Measurements from ENCODE around the gene SEMA3A.
"Not testable (repeated sequence)": the region's sequence is repeated elsewhere in the genome, so short reads cannot be mapped to it uniquely, and the experiment has no call there.

The SEMA3A gene

GRCh38 chr7:84194484-84195271 lies at the start of gene SEMA3A:
TSS of gene SEMA3A (minus strand) at chr7:84194789. CDS start at chr7:84194586, 203 bp downstream.
- no peak for DNase-seq (ENCODE audit: low read depth in 2 of 2)

DNA sequence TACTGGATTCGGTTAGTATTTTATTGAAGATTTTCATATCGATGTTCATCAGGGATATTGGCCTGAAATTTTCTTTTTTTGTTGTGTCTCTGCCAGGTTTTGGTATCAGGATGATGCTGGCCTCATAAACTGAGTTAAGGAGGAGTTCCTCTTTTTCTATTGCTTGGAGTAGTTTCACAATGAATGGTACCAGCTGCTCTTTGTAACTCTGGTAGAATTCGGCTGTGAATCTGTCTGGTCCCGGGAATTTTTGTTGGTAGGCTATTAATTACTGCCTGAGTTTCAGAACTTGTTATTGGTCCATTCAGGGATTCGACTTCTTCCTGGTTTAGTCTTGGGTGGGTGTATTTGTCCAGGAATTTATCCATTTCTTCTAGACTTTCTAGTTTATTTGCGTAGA lies 48.4 kb upstream of the SEMA3A start:
- not testable (repeated sequence) for DNase-seq (ENCODE audit: low read depth in 2 of 2)

DNA sequence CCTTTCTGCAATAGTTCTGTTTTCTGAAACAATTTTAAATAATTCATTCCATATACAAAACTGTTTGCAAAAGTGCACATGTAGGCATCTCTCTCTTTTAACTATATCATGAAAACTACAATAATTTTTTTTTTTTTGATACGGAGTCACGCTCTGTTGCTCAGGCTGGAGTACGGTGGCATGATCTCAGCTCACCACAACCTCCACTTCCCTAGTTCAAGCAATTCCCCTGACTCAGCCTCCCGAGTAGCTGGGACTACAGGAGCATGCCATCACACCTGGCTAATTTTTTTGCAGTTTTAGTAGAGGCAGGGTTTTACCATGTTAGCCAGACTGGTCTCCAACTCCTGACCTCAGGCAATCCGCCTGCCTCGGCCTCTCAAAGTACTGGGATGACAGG lies 44.0 kb upstream of the SEMA3A start:
- no peak for DNase-seq (ENCODE audit: low read depth in 2 of 2)

- DNase-seq (ENCODE audit: low read depth in 2 of 2) = no peak
Observed at GRCh38 chr7:84237533-84238173, 43.1 kb upstream of the SEMA3A start.

DNA sequence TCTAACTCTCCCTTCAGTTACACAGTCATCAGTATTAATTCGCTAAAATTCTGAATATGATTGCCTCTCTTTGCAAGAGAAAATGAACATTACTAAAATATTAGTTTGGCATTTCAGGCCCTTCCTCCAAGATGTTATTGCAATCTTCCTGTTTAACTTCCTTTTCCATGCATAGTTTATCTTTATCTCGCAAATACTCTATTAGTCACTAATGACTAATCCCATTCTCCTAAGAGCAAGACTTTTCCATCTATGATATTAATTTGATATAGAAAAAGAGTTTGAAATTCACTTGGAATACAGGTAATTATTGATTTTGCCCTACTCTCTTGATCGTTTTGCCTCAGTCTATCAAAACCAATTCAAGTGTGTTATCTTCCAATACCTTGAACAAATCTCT lies 41.8 kb upstream of the SEMA3A start:
- DNase-seq (ENCODE audit: low read depth in 2 of 2) = no peak

GRCh38 chr7:84232646-84233045 lies 38.1 kb upstream of the SEMA3A start:
- DNase-seq (ENCODE audit: low read depth in 2 of 2) = no peak

DNA sequence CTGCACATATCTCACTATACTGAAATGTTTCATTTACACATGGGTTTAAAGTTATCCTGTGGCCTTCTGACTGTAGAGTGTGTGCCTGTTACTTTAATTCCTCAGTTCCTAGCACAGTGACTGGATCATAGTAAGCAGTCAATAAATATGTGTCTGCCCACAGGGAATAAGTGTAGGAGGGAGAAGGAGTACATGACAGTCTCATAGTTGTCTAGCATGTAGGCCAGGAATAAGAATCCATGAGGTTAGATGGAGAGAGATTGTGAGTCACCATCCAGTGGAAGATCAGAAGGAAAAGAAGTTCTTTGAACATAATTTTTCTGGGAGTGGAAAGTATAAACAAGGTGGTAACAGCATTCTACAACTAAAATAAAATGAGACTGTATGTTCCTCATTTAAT lies 36.6 kb upstream of the SEMA3A start:
- DNase-seq (ENCODE audit: low read depth in 2 of 2) = no peak

GRCh38 chr7:84230491-84230890 lies 35.9 kb upstream of the SEMA3A start:
- no peak for DNase-seq (ENCODE audit: low read depth in 2 of 2)

DNA sequence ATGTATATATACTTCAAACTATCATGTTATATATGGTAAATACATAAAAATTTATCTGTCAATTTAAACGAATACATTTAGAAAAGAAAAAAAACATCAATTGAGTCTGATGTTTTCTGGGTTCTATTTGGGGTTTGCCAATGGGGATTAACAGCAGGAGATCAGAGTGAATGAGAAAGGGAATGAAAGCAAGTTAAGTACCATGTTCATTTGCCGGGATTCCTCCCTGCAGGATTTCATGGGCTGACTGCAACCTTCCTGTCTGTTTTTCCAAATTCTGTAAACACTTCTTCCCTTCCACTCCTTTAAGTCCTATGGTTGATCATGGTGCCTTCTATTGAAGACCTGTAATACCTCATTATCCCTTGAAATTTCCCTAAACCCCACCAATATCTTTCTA lies 33.9 kb upstream of the SEMA3A start:
- DNase-seq (ENCODE audit: low read depth in 2 of 2) = no peak

GRCh38 chr7:84226759-84227158 lies 32.2 kb upstream of the SEMA3A start:
- no peak for DNase-seq (ENCODE audit: low read depth in 2 of 2)

- no peak for DNase-seq (ENCODE audit: low read depth in 2 of 2)
Observed at GRCh38 chr7:84224505-84224904, 29.9 kb upstream of the SEMA3A start.

GRCh38 chr7:84219310-84219709 lies 24.7 kb upstream of the SEMA3A start:
- no peak for DNase-seq (ENCODE audit: low read depth in 2 of 2)

DNA sequence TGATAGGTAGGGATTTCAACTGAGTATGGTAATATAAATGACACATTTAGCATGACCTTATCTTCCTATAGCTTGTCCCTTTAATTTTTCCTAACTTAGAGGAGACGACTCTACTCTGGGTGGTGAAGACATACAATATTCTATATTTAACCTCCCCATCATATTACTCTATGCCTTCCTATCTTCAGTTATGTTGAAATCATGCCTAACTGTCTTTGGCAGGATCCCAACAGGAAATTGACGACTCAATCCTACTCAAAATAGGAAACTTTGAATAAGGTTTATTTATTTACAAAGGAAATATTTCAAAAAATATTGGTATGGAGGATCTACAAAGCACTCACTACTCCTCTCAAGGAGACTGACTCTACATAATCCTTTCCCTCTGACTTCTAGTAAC lies 24.1 kb upstream of the SEMA3A start:
- no peak for DNase-seq (ENCODE audit: low read depth in 2 of 2)

DNA sequence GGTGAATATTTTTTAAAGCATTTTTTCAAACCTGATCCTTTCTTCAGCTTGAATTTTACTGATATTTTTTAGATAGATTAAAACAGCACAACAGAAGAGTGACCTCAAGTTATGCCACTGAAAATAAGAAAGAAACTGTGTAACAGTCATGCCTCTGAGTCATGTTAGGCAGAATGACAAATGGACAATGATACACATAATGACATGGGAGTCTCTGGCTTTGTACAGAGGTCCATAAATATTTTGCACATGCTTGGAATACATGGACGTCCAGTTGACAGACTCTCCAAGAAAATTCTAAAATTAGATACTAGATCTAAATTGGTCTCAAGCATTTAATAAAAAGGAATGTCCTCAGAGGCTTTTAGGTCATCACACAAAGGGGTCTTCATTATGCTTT lies 21.9 kb upstream of the SEMA3A start:
- DNase-seq (ENCODE audit: low read depth in 2 of 2) = no peak

DNA sequence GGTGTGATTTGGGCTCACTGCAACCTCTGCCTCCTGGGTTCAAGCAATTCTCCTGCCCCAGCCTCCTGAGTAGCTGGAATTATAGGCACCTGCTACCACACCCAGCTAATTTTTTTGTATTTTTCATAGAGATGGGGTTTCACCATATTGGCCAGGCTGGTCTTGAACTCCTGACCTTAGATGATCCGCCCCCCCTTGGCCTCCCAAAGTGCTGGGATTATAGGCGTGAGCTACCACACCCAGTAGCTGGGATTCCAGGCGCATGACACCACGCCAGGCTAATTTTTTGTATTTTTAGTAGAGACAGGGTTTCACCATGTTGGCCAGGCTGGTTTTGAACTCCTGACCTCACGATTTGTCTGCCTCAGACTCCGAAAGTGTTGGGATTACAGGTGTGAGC lies 20.2 kb upstream of the SEMA3A start:
- DNase-seq (ENCODE audit: low read depth in 2 of 2) = not testable (repeated sequence)

DNA sequence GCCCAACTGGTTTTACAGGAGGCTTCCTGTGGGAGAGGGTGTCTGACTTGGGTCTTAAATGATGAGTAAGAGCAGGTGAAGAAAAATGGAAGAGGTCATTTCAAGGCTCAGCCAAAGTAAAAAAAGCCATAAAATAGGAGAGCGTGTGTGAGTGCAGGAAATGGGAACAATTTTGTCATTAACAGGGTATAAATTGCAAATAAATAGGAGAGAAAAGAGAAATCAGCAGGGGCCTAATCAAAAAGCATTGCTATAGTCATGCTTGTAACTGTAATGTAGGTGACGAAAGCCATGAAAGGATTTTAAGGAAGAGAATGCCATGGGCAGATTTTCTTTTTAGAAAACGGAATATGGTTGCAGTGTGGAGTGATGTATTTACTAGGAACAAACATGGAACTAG lies 15.7 kb upstream of the SEMA3A start:
- no peak for DNase-seq (ENCODE audit: low read depth in 2 of 2)

GRCh38 chr7:84209006-84209405 lies 14.4 kb upstream of the SEMA3A start:
- no peak for DNase-seq (ENCODE audit: low read depth in 2 of 2)

DNA sequence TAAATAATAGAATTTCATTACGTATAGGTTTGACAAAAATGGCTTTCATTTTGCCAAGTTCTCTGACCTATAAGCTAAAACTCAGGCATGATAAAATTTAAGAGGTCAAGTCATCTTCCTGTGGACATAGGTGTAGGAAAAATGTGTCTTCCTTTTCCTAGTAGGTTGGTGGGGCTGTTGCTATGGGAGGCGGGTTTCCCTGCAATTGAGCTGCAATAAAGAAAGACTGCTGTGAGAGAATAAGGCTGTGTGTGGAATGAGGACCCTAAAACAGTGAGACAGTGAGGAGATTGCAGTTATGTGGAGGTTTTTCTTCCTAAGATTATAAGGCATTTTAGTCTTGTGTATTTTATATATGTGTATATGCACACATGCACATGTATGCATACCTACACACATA lies 13.0 kb upstream of the SEMA3A start:
- DNase-seq (ENCODE audit: low read depth in 2 of 2) = no peak

DNA sequence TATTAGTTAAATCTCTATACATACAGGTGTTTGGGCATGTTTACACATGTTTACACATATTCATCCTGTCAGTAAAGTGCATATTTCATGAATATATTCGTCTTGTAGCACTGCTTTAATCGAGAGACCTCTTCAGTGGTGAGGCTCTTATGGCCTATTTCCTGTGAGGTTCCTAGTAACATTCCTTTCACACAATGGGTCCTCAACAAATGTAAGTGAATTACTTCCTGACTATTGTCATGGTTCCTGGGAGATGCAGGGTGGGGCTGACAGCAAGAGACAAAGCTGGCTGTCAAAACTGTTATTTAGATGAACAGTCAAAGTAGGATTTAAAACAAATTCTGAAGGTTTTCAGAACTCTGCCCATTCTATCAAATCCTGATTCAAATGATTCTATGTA lies 12.4 kb upstream of the SEMA3A start:
- no peak for DNase-seq (ENCODE audit: low read depth in 2 of 2)

GRCh38 chr7:84204655-84205054 lies 10.1 kb upstream of the SEMA3A start:
- no peak for DNase-seq (ENCODE audit: low read depth in 2 of 2)

- DNase-seq (ENCODE audit: low read depth in 2 of 2) = no peak
Observed at GRCh38 chr7:84202855-84203254, 8.3 kb upstream of the SEMA3A start.

GRCh38 chr7:84200859-84201258 lies 6.3 kb upstream of the SEMA3A start:
- no peak for DNase-seq (ENCODE audit: low read depth in 2 of 2)

DNA sequence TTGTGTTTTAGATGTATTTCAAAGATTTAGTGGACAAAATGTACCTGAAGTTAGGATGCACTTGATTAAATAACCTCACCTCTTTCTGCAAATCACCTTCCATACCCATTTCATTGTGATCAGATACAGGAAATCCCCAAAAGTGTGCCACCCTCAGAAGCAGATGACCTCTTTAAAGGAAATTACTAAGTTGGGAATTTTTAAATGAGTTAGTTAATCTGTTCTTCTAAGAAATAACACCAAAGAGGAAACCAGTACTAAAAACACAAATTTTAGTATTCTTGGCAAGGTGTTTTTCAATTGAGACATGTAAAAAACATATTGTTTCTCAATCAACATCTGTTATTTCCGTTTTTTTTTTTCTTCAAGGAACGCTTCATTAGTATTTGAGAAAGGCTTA lies 4.6 kb upstream of the SEMA3A start:
- no peak for DNase-seq (ENCODE audit: low read depth in 2 of 2)

GRCh38 chr7:84196084-84196503 lies 1.5 kb upstream of the SEMA3A start:
- no peak for DNase-seq (ENCODE audit: low read depth in 2 of 2)

Measured in stimulated activated CD4-positive, alpha-beta T cell treated with anti-CD3 and anti-CD28 coated beads, Interleukin-1b, Interleukin-23, amount 100 ng/mL, for 1 hour (primary cell).